Uterus (tissue), 4 donors: Measurements from ENCODE around the gene BSCL2. TPM values are rescaled to one million over a fixed set of nuclear protein-coding genes. Genes with fewer than 3 reads are reported as not detected.

ENCODE experiments used
- DNase-seq, 2 donors: peaks; one replicate each; pipeline ENCODE4 v3.0.0-alpha.2; 2019 to 2020
- H3K27ac ChIP-seq, 2 donors: fragments of 200-600 bp; sonication (generic); 1 replicate in 1 of 2; 2 replicates in 1 of 2; pipeline ENCODE4 v1.5.1; 2016 to 2018
- H3K27me3 ChIP-seq, 2 donors: fragments of 200-600 bp; sonication (generic); one replicate each; pipeline ENCODE4 v1.5.1; 2018 to 2019; ENCODE audit warnings: control low read depth in 1 of 2
- H3K36me3 ChIP-seq, 2 donors: fragments of 200-600 bp; sonication (generic); one replicate each; pipeline ENCODE4 v1.5.1; 2019; ENCODE audit warnings: control low read depth in 1 of 2
- H3K4me1 ChIP-seq, 2 donors: fragments of 200-600 bp; sonication (generic); one replicate each; pipeline ENCODE4 v1.5.1; 2018 to 2019; ENCODE audit warnings: control low read depth in 1 of 2
- H3K4me3 ChIP-seq, 2 donors: fragments of 200-600 bp; sonication (generic); 1 replicate in 1 of 2; 2 replicates in 1 of 2; pipeline ENCODE4 v1.5.1; 2018 to 2019; ENCODE audit warnings: mild to moderate bottlenecking in 1 of 2
- H3K9me3 ChIP-seq, 2 donors: fragments of 200-600 bp; sonication (generic); one replicate each; pipeline ENCODE4 v1.5.1; 2019; ENCODE audit warnings: control low read depth in 1 of 2
- POLR2A ChIP-seq, 2 donors: fragments of 450-650 bp; IDR thresholded peaks; one replicate each; pipeline ENCODE4 v1.6.1; 2016; ENCODE audit warnings: antibody characterized with exemption in 2 of 2, mild to moderate bottlenecking in 1 of 2, moderate library complexity in 1 of 2
- intact Hi-C: fragments of 100-400 bp; cut with DNase I; formaldehyde crosslinking; loops from one replicate; pipeline ENCODE4 v1.15.1; 2023; ENCODE audit warnings: low total_unique reads
- total RNA-seq, 4 donors: library from RNA; depleted of rRNA in 3 of 4; stranded (reverse); fragments of >200 nt in 3 of 4; gene quantifications; one replicate each; pipeline versions ENCODE4 v1.1.0 to v1.2.4, GENCODE V29; 2014 to 2023
- TF ChIP-seq, protein P1 (sequence below), 4 experiments: fragments of 200-600 bp in 2 of 4; fragments of 450-650 bp in 2 of 4; sonication (generic) in 2 of 4; IDR thresholded peaks; one replicate each; pipeline ENCODE4 v1.5.1; 2016 to 2019; ENCODE audit warnings: antibody characterized with exemption in 4 of 4, mild to moderate bottlenecking in 2 of 4, moderate library complexity in 1 of 4
- donor health status: DM: yes; HTN: yes; CAD: no.

Gene BSCL2
- total RNA-seq, 4 donors from 2014 or later: 24.1 to 46.7 (median 34.4) TPM

DNA sequence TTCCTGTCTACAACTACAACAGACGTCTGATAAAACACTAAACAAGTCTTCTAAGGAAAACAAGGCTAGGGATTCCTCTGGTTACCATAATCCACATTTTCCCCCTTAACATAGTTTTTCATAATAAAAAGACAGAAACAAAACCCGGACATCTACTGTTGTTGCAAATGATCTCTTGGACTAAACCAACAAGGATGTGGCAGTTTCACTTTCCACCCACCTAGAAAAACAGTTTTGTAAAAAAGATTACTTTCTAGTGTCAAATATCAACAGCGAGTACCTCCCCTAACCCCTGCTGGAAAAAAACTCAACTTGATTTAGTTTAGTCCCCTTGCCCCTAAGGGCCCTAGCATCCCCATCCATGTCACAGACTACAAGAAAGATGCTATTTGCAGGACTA, 5.6 kb upstream of the BSCL2 start:
- no peak overlapping the region for H3K4me3 ChIP-seq
- no peak for DNase-seq
- no peaks in the 10 kb centered on the region for H3K36me3 ChIP-seq
- no peaks in the 10 kb centered on the region for H3K27me3 ChIP-seq
- H3K9me3 ChIP-seq: no peaks in the 10 kb centered on the region
- intact Hi-C loops: no loop called here
- TF ChIP-seq, protein P1, sequence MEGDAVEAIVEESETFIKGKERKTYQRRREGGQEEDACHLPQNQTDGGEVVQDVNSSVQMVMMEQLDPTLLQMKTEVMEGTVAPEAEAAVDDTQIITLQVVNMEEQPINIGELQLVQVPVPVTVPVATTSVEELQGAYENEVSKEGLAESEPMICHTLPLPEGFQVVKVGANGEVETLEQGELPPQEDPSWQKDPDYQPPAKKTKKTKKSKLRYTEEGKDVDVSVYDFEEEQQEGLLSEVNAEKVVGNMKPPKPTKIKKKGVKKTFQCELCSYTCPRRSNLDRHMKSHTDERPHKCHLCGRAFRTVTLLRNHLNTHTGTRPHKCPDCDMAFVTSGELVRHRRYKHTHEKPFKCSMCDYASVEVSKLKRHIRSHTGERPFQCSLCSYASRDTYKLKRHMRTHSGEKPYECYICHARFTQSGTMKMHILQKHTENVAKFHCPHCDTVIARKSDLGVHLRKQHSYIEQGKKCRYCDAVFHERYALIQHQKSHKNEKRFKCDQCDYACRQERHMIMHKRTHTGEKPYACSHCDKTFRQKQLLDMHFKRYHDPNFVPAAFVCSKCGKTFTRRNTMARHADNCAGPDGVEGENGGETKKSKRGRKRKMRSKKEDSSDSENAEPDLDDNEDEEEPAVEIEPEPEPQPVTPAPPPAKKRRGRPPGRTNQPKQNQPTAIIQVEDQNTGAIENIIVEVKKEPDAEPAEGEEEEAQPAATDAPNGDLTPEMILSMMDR (IDR thresholded peaks at IDR 0.05): no peak
- no peak for TF ChIP-seq POLR2A (IDR thresholded peaks at IDR 0.05)
- H3K4me1 ChIP-seq: peaks cover 6 to 14% of the 10 kb centered on the region in 2 donors
- H3K27ac ChIP-seq: no peak overlapping the region

DNA sequence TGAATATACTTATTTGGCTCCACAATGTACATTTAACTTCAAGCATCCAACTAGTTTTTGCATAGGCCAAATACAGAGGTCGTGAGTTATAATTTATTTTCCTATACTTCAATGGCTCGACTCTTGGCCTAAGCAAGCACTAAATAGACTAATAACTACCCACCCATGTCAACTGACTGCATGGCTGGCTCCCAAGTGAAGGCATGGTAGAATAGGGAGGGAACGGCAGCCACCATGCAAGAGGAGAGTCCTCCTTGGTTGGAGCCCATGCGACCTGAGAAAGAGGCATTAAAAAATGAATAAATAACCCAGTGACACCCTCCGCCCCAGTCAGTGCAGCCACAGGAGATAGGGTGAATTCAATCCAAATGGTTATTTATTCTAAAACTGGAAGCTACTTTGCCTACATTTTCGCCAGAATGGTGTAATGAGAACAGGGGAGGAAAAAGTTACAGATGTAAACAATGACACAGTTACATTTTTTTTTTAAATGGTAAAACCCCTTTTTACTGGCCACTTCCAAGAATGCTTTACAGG, 5.1 kb upstream of the BSCL2 start:
- H3K9me3 ChIP-seq: no peaks in the 10 kb centered on the region
- H3K27me3 ChIP-seq: no peaks in the 10 kb centered on the region
- no peaks in the 10 kb centered on the region for H3K36me3 ChIP-seq
- intact Hi-C loops: no loop called here
- peaks cover 6 to 14% of the 10 kb centered on the region in 2 donors for H3K4me1 ChIP-seq
- TF ChIP-seq, protein P1 (IDR thresholded peaks at IDR 0.05): no peak
- TF ChIP-seq POLR2A (IDR thresholded peaks at IDR 0.05): no peak
- H3K27ac ChIP-seq: no peak overlapping the region
- no peak for DNase-seq
- H3K4me3 ChIP-seq: no peak overlapping the region

DNA sequence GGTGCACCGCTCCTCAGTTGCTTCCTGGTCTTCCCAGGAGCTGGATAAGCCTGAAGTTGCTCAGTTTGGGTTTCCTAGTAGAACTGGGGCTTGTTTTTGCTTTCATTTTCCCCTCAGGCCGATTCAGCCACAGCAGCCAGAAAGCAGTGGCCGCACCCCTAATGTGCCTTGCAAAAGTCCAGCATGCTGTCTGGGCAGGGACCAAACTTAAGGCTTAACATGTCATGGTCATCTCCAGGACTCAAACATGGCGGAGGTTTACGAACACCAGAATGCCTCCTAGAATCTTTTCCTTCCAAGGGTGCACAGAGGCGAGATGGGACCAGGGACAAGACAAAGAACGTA, 2.7 kb upstream of the BSCL2 start:
- TF ChIP-seq, protein P1 (IDR thresholded peaks at IDR 0.05): no peak
- TF ChIP-seq POLR2A (IDR thresholded peaks at IDR 0.05): no peak
- Histone ChIP-seq H3K9me3 (no peaks in the 10 kb centered on the region), H3K4me3 (peak overlapping the region; percentile 49 to 54), H3K27ac (peak overlapping the region; percentile 89 to 94), H3K36me3 (no peaks in the 10 kb centered on the region), H3K4me1 (peaks cover 9 to 22% of the 10 kb centered on the region in 2 donors), H3K27me3 (no peaks in the 10 kb centered on the region)
- intact Hi-C loops: no loop called here
- no peak for DNase-seq

DNA sequence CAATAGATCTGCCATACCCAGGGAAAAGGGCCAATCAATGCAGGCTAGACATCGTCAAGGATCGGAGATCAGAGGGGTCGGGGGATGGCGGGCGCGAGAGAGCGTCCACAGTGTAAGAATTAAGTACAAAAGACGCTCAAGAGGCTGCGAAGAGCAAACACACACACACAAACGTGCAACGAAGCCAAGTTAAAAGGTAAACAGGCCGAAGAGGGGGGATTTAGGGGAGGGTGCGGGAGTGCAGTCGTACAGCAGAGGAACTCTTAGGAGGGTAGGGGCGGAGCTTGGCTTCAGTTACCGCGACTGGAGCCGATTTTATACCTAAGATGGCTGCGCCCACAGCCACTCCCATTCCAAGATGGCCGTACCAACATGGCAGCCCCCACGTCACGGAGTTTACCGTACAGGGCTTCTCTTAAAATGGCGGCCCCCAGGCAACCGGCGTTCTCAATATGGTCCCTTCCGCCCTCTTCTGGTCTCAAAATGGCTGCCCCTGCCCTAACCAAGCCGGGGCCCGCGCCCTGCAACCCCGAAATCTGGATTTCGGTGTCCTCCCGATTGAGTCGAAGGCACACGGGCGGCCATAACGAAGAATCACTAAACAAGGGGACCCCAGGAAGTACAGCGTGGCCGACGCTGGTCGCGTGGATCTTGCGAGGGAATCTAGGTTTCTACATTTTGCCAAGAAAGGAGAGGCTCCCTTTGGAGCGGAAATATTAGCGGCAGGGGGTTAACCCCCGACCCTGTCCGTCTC, 2.2 kb upstream of the BSCL2 start:
- Histone ChIP-seq H3K4me1 (peaks cover 9 to 22% of the 10 kb centered on the region in 2 donors), H3K9me3 (no peaks in the 10 kb centered on the region), H3K27me3 (no peaks in the 10 kb centered on the region), H3K36me3 (no peaks in the 10 kb centered on the region), H3K4me3 (peak overlapping the region; percentile 49 to 54), H3K27ac (peak overlapping the region; percentile 89 to 94)
- peak; percentile 60 to 64 for TF ChIP-seq POLR2A (IDR thresholded peaks at IDR 0.05)
- TF ChIP-seq, protein P1 (IDR thresholded peaks at IDR 0.05): peak in 3 of 4 experiments; percentile 28 to 33 (median 31)
- intact Hi-C loops: no loop called here
- DNase-seq: peak; percentile 98 to 99

DNA sequence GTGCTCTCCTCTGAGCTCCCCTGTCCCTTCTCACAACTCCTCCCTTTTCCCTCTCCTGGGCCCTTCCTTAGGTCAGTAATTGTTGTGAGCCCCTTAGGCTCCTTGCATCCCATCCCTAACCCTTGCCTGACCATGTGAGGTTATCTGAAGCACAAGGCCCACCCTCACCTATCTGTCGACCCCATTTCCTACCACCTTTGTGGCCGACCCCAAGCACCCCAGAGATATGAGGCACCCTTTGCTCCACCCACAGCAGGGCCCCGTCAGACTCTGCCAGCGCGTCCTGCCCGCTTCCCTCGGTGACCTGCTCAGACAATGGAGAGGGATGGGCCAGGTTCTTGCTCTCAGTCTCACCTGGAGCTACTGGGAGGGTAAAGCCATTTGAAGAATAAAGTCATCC, 1.6 kb upstream of the BSCL2 start:
- H3K4me3 ChIP-seq: peak overlapping the region; percentile 49 to 54
- H3K9me3 ChIP-seq: no peaks in the 10 kb centered on the region
- intact Hi-C loops: no loop called here
- TF ChIP-seq, protein P1 (IDR thresholded peaks at IDR 0.05): no peak
- no peak for TF ChIP-seq POLR2A (IDR thresholded peaks at IDR 0.05)
- no peaks in the 10 kb centered on the region for H3K27me3 ChIP-seq
- peak; percentile 37 to 53 for DNase-seq
- H3K36me3 ChIP-seq: no peaks in the 10 kb centered on the region
- H3K27ac ChIP-seq: peak overlapping the region; percentile 89 to 94
- H3K4me1 ChIP-seq: peaks cover 9 to 22% of the 10 kb centered on the region in 2 donors
